HG03159 (cell line): ENCODE data around the gene LAMTOR3.

ENCODE experiments used
- ATAC-seq: cut with Tn5 transposase; IDR thresholded peaks from one replicate; pipeline ENCODE4 v1.9.1; 2021; ENCODE audit warnings: mild to moderate bottlenecking, moderate library complexity; ENCODE audit not compliant: unreplicated experiment

Gene LAMTOR3, protein sequence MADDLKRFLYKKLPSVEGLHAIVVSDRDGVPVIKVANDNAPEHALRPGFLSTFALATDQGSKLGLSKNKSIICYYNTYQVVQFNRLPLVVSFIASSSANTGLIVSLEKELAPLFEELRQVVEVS

GRCh38 chr4:99894161-99894997 lies at the start of gene LAMTOR3:
TSS of gene LAMTOR3 (minus strand) at chr4:99894427. CDS start at chr4:99893963, 464 bp downstream.
- ATAC-seq: peak; percentile 100

GRCh38 chr4:99938243-99938753 lies 44.1 kb upstream of the LAMTOR3 start:
- no peak for ATAC-seq

- ATAC-seq: no peak
These were observed 40.7 kb upstream of the LAMTOR3 start for GRCh38 chr4:99934891-99935290.

GRCh38 chr4:99927566-99927965 lies 33.3 kb upstream of the LAMTOR3 start:
- ATAC-seq: no peak

DNA sequence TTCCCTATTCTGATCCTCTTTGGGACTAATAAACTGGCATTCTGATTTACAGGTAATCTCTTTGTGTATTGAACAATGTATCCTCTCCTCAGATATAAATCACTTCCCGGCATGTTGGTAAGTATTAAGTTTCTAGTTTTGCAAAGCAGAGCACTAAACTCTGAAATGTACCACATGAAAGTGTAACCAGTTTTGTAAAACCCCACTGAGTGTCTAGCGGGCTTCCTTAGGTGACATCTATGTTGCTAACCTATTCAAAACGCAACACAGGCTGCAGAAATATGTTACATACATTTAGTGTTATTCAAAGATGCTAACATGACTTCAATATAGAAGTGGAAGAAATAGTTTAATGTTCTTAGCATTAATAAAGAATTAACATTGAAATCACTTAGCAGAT lies 26.9 kb upstream of the LAMTOR3 start:
- no peak for ATAC-seq

DNA sequence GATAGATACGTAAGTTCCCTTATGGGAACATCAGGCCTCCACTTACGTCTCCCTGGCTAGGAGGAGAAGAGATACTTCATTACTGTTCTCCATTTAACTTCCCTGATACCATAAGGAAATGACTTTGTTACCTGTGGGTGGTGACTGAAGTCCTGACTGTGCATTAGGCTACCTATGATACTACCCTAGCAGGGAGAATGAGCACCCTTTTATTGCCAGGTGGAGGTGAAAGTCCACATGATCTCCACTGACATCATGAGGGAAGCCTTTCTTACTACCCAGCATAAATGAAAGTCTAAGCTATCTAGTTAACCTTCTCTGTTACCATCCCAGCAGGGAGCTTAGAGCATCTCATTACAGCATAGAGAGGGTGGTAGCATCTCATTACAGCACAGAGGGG lies 24.4 kb upstream of the LAMTOR3 start:
- no peak for ATAC-seq

GRCh38 chr4:99917575-99917974 lies 23.3 kb upstream of the LAMTOR3 start:
- ATAC-seq: no peak

GRCh38 chr4:99915449-99915848 lies 21.2 kb upstream of the LAMTOR3 start:
- ATAC-seq: no peak

GRCh38 chr4:99894998-99895397 lies 771 bp upstream of the LAMTOR3 start:
- ATAC-seq: no peak

GRCh38 chr4:99893839-99894160 lies 427 bp downstream of the LAMTOR3 start:
- ATAC-seq: no peak

GRCh38 chr4:99893029-99893428 lies 1.2 kb downstream of the LAMTOR3 start:
- no peak for ATAC-seq

DNA sequence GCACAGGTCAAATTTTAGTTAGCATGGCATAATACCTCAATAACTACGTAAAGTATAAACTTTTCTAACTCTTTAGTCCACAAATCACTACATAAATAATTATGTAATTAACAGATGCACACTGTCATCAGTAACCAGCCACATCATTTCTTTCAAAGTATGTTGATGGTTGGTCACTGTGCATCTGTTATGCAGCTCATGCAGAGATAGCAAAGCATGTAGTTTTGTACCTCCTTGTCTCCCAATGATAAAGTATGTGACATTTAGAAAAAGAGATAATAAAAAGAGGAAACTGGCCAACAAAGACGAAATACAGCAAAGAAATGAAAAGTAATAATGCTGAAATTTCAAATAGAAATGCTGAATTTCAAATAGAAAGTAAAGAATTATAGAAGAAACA lies 2.9 kb downstream of the LAMTOR3 start:
- ATAC-seq: no peak

GRCh38 chr4:99887837-99888236 lies 6.4 kb downstream of the LAMTOR3 start:
- ATAC-seq: no peak

GRCh38 chr4:99886146-99886545 lies 8.1 kb downstream of the LAMTOR3 start:
- ATAC-seq: no peak

DNA sequence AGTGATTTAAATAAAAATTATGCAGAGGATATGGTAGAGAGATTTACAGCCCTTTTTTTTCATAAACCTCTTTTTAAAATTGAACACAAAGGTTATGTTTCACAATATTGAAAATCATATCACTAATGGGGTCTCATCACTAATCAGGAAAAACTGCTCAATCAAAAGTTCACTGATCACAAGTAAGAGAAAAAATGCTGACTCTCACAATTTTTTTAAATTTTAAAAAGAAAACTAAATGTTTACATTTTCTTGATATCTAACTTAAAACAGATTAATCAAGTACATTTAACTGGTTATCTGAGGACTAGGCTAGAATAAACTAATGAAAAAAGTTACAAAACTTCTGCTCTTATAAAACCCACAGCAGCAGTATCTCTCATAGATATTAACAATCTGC lies 8.5 kb downstream of the LAMTOR3 start:
- ATAC-seq: no peak

DNA sequence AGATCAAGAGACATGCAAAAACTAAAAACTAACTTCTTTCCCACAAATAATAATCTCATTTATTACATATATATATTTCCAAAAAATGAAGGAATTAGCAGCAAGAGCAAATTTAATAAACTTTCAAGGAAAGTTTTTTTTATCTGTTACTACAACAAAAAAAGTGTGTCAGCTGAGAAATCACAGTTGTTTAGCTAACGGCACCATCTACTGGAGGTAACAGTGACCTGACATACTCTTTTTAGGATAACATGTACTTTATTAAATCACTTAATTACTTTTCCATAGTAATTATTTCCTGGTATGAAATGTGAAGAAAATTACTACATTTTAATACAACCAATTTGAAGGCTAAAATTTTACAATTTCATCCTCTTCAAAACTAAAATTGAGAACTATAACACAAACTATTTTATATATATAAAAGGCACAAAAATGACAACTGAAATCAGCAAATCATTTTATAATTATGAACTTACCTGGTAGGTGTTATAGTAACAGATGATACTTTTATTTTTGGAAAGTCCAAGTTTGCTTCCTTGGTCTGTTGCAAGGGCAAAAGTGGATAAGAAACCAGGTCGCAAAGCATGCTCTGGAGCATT lies 9.1 kb downstream of the LAMTOR3 start:
- ATAC-seq: no peak

GRCh38 chr4:99879458-99879857 lies 14.8 kb downstream of the LAMTOR3 start:
- no peak for ATAC-seq

DNA sequence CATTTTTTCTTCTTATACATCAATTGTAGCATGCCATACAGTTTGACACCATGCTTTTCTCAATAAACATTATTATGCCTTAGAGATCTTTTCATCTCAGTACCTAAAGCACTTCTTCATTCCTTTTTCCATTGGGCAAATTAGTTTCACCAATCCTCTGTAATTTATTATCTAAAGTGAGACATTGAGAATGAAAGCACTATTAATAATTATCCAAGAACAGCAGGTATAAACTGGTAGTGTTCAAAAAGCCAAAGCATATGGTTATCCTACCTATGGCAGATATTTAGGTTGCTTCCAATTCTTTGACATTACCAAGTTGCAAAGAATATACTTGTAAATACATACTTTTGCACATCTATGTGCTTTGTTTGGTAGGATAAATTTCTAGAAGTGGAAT lies 15.6 kb downstream of the LAMTOR3 start:
- ATAC-seq: no peak

DNA sequence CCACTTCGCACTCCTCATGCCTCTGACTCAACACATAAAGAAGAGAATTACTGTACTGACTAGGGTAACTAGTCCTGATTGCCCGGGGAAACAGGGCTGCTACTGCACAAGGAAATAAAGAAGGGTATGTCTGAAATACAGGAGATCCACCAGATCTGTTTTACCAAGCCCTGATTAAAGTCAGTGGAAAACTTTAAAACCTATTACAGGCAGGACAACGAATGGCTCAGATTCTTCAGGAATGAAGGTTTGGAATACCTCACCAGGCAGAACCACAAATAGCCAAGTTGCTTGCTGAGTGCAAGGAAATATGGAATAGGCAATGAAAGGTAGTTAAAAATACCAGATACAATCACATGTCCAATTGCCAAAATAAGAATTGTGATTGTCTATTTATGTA lies 17.3 kb downstream of the LAMTOR3 start:
- ATAC-seq: no peak

DNA sequence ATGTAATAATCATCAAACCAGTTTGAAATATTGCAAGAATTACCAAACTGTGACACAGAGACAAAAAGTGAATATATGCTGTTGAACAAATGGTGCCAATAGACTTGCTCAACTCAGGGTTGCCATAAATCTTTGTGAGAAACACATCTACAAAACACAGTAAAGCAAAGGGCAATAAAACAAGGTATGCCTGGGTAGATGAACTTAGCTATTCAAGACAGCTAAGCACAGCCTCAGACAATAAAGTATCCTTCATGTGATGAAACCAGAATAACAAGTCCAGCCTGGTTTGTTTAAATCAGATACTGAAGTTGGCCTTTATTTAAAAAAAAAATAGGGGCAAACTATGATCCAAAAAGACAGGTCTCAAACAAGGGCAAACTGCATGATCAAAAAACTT lies 19.2 kb downstream of the LAMTOR3 start:
- ATAC-seq: no peak

- no peak for ATAC-seq
These were observed 21.7 kb downstream of the LAMTOR3 start for GRCh38 chr4:99872570-99872969.

- ATAC-seq: no peak
These were observed 26.1 kb downstream of the LAMTOR3 start for GRCh38 chr4:99868126-99868596.
